Measurements from ENCODE around the gene LRRC52.
"Not testable (repeated sequence)": the region's sequence is repeated elsewhere in the genome, so short reads cannot be mapped to it uniquely, and the experiment has no call there.

LRRC52 gene

DNA sequence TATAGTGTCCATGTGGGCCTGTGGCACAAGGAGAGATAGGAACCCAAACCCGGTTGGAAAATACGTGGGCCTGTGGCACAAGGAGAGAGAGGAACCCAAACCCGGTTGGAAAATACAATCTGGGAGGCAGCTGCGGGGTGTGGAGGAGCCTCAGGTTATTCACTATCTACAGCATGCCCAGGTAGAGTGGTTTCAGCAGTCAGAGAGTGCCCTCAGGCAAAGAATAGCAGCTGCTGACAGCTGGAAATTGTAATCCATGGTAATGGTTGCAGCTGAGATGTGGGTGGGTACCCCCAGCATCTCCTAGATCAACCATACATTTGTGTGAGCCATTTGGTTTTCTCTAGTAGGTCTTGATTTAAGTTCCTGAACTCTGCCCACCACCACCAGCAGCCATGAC, 61.4 kb downstream of the LRRC52 start:
- no peak overlapping the region for H3K4ac ChIP-seq (ENCODE audit: low read depth, low read length)
- no CpG with 5 or more reads among the region's 4 CpGs for WGBS (ENCODE audit: extremely low coverage, insufficient coverage, low lambda C conversion rate)
- no peak overlapping the region for H3K18ac ChIP-seq (ENCODE audit: low read length)
- no peaks in the 10 kb centered on the region for H3K79me2 ChIP-seq (ENCODE audit: control insufficient read depth, insufficient read depth, low read length)
- no peak overlapping the region for H4K5ac ChIP-seq (ENCODE audit: low read length)
- no peak overlapping the region for H3K4me3 ChIP-seq (ENCODE audit: low read length)
- H3K4me1 ChIP-seq (ENCODE audit: control insufficient read depth, low read depth, low read length), result no peaks in the 10 kb centered on the region
- no peak overlapping the region for H2BK15ac ChIP-seq (replicated peaks; ENCODE audit: low read depth)
- no peak for DNase-seq
- no peak overlapping the region for H3K23ac ChIP-seq (ENCODE audit: low read length)
- H3K79me1 ChIP-seq (ENCODE audit: low read length), result no peaks in the 10 kb centered on the region
- no peak overlapping the region for H4K8ac ChIP-seq (ENCODE audit: low read depth, low read length)
- H3K27me3 ChIP-seq (ENCODE audit: insufficient read depth, low read length, poor library complexity), result no peaks in the 10 kb centered on the region
- no peak overlapping the region for H3K9ac ChIP-seq (ENCODE audit: low read length)
- no peak overlapping the region for H3K4me2 ChIP-seq (ENCODE audit: low read length)
- no peaks in the 10 kb centered on the region for H3K36me3 ChIP-seq (ENCODE audit: control insufficient read depth, insufficient read depth, low read length)
- H2BK120ac ChIP-seq (ENCODE audit: low read depth, low read length), result no peak overlapping the region
- H2BK5ac ChIP-seq (ENCODE audit: low read length), result no peak overlapping the region
- H2AK5ac ChIP-seq (ENCODE audit: low read length), result no peak overlapping the region
- H3K56ac ChIP-seq (ENCODE audit: low read length), result no peak overlapping the region
- no peak overlapping the region for H3K27ac ChIP-seq (ENCODE audit: low read depth, low read length)

DNA sequence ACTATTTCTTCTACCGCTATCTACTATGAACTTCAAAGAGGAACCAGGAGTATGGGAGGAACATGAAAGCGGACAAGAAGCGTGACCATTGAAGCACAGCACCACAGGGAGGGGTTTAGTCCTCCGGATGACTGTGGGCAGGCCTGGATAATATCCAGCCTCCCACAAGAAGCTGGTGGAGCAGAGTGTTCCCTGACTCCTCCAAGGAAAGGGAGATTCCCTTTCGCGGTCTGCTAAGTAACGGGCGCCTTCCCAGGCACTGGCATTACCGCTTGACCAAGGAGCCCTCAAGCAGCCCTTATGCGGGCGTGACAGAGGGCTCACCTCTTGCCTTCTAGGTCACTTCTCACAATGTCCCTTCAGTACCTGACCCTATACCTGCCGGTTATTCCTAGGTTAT, 62.9 kb downstream of the LRRC52 start:
- not testable (repeated sequence) for H2AK5ac ChIP-seq (ENCODE audit: low read length); H3K4me1 ChIP-seq (ENCODE audit: control insufficient read depth, low read depth, low read length)
- no CpG with 5 or more reads among the region's 12 CpGs for WGBS (ENCODE audit: extremely low coverage, insufficient coverage, low lambda C conversion rate)

DNA sequence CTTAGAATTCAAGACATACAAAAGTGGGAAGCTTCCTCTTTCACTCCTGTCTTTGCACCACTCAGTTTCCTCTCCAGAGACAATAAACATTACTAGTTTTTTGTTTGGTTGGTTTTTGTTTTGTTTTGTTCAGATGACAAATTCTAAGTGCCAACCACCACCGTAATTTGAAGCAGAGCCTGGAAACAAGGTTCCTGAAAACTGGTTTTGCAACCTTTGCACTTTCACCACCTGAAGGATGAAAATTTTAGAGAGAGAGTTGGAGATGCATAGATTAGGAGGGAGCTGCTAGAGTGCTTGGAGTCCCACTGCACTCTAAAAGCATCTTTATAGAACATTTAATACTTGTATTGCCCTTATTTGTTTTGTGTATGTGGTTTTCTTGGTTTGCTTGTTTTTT, 67.1 kb downstream of the LRRC52 start:
- no peak overlapping the region for H2AK5ac ChIP-seq (ENCODE audit: low read length)
- no peaks in the 10 kb centered on the region for H3K79me1 ChIP-seq (ENCODE audit: low read length)
- no peak overlapping the region for H3K27ac ChIP-seq (ENCODE audit: low read depth, low read length)
- no peak overlapping the region for H3K56ac ChIP-seq (ENCODE audit: low read length)
- no peak overlapping the region for H3K4me3 ChIP-seq (ENCODE audit: low read length)
- no peak overlapping the region for H2BK120ac ChIP-seq (ENCODE audit: low read depth, low read length)
- H3K23ac ChIP-seq (ENCODE audit: low read length), result no peak overlapping the region
- no peaks in the 10 kb centered on the region for H3K79me2 ChIP-seq (ENCODE audit: control insufficient read depth, insufficient read depth, low read length)
- no peak overlapping the region for H2BK15ac ChIP-seq (replicated peaks; ENCODE audit: low read depth)
- no peaks in the 10 kb centered on the region for H3K4me1 ChIP-seq (ENCODE audit: control insufficient read depth, low read depth, low read length)
- no peak overlapping the region for H4K5ac ChIP-seq (ENCODE audit: low read length)
- H3K27me3 ChIP-seq (ENCODE audit: insufficient read depth, low read length, poor library complexity), result no peaks in the 10 kb centered on the region
- DNase-seq, result no peak
- no peak overlapping the region for H4K8ac ChIP-seq (ENCODE audit: low read depth, low read length)
- H3K9ac ChIP-seq (ENCODE audit: low read length), result no peak overlapping the region
- H3K4ac ChIP-seq (ENCODE audit: low read depth, low read length), result no peak overlapping the region
- no peak overlapping the region for H3K18ac ChIP-seq (ENCODE audit: low read length)
- no peak overlapping the region for H2BK5ac ChIP-seq (ENCODE audit: low read length)
- no peak overlapping the region for H3K4me2 ChIP-seq (ENCODE audit: low read length)
- no peaks in the 10 kb centered on the region for H3K36me3 ChIP-seq (ENCODE audit: control insufficient read depth, insufficient read depth, low read length)
- no CpG with 5 or more reads among the region's 1 CpG for WGBS (ENCODE audit: extremely low coverage, insufficient coverage, low lambda C conversion rate)

More for the DNA sequence above, 62.9 kb downstream of the LRRC52 start:
- not testable (repeated sequence) for H4K8ac ChIP-seq (ENCODE audit: low read depth, low read length); H3K4me2 ChIP-seq (ENCODE audit: low read length); H3K79me2 ChIP-seq (ENCODE audit: control insufficient read depth, insufficient read depth, low read length); H2BK120ac ChIP-seq (ENCODE audit: low read depth, low read length); H3K79me1 ChIP-seq (ENCODE audit: low read length); H3K9ac ChIP-seq (ENCODE audit: low read length); H2BK15ac ChIP-seq (replicated peaks; ENCODE audit: low read depth); H3K56ac ChIP-seq (ENCODE audit: low read length); H3K23ac ChIP-seq (ENCODE audit: low read length); H3K36me3 ChIP-seq (ENCODE audit: control insufficient read depth, insufficient read depth, low read length); H3K27ac ChIP-seq (ENCODE audit: low read depth, low read length); H3K27me3 ChIP-seq (ENCODE audit: insufficient read depth, low read length, poor library complexity); H3K4ac ChIP-seq (ENCODE audit: low read depth, low read length); H2BK5ac ChIP-seq (ENCODE audit: low read length); H3K4me3 ChIP-seq (ENCODE audit: low read length); DNase-seq; H4K5ac ChIP-seq (ENCODE audit: low read length); H3K18ac ChIP-seq (ENCODE audit: low read length)

DNA sequence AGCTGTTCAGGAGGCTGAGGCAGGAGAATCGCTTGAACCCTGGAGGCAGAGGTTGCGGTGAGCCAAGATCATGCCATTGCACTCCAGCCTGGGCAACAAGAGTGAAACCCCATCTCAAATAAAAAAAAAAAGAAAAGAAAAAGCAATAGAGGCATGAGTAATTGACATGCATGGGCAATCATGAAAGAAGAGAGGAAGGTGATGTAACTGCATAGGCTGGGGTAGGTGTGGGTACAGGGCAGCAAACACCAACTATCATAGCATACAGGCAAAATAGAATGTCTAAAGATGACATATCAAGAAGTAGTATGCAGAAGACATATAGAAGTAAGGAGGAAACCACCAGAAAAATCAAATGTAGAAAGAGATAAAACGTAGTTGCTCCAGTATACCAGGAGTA, 68.3 kb downstream of the LRRC52 start:
- Histone ChIP-seq H3K4me2 (ENCODE audit: low read length) (no peak overlapping the region), H3K56ac (ENCODE audit: low read length) (no peak overlapping the region), H3K4ac (ENCODE audit: low read depth, low read length) (no peak overlapping the region), H4K8ac (ENCODE audit: low read depth, low read length) (no peak overlapping the region), H3K4me1 (ENCODE audit: control insufficient read depth, low read depth, low read length) (no peaks in the 10 kb centered on the region), H2BK120ac (ENCODE audit: low read depth, low read length) (no peak overlapping the region), H3K23ac (ENCODE audit: low read length) (no peak overlapping the region), H3K9ac (ENCODE audit: low read length) (no peak overlapping the region), H2BK5ac (ENCODE audit: low read length) (no peak overlapping the region), H2BK15ac (replicated peaks; ENCODE audit: low read depth) (no peak overlapping the region), H3K79me2 (ENCODE audit: control insufficient read depth, insufficient read depth, low read length) (no peaks in the 10 kb centered on the region), H3K36me3 (ENCODE audit: control insufficient read depth, insufficient read depth, low read length) (no peaks in the 10 kb centered on the region), H3K27me3 (ENCODE audit: insufficient read depth, low read length, poor library complexity) (no peaks in the 10 kb centered on the region), H3K79me1 (ENCODE audit: low read length) (no peaks in the 10 kb centered on the region), H3K27ac (ENCODE audit: low read depth, low read length) (no peak overlapping the region), H4K5ac (ENCODE audit: low read length) (no peak overlapping the region), H3K4me3 (ENCODE audit: low read length) (no peak overlapping the region), H2AK5ac (ENCODE audit: low read length) (no peak overlapping the region), H3K18ac (ENCODE audit: low read length) (no peak overlapping the region)
- no CpG with 5 or more reads among the region's 3 CpGs for WGBS (ENCODE audit: extremely low coverage, insufficient coverage, low lambda C conversion rate)
- no peak for DNase-seq
